GM12801 (cell line): ENCODE measurements around the gene ANKFN1.

Experiments used
- TF ChIP-seq, protein P1 (sequence below): IDR thresholded peaks from one replicate; pipeline ENCODE4 v1.5.1; 2011; ENCODE audit warnings: control low read depth; ENCODE audit not compliant: insufficient read length; ENCODE audit errors: extremely low read depth

Gene ANKFN1

DNA sequence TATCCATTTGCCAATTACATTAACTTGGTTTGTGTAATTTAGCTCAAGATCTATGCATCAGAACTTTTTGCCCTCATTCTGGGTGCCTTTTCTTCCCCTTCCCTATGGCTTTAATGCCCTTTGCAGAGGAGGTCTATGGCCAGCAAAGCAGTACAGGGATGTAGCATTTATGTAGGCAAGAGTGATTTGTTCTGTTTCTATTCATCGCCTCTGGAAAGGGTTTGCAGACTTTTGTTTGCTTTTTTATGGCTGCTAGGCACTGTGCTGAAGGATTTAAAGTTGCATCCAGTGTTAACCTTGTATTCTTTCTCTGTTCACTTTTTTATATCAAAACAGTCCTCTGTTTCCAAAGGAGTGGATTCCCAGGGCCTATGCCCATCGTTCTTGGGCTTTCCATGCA is 78.0 kb downstream of the ANKFN1 start:
- TF ChIP-seq, protein P1, sequence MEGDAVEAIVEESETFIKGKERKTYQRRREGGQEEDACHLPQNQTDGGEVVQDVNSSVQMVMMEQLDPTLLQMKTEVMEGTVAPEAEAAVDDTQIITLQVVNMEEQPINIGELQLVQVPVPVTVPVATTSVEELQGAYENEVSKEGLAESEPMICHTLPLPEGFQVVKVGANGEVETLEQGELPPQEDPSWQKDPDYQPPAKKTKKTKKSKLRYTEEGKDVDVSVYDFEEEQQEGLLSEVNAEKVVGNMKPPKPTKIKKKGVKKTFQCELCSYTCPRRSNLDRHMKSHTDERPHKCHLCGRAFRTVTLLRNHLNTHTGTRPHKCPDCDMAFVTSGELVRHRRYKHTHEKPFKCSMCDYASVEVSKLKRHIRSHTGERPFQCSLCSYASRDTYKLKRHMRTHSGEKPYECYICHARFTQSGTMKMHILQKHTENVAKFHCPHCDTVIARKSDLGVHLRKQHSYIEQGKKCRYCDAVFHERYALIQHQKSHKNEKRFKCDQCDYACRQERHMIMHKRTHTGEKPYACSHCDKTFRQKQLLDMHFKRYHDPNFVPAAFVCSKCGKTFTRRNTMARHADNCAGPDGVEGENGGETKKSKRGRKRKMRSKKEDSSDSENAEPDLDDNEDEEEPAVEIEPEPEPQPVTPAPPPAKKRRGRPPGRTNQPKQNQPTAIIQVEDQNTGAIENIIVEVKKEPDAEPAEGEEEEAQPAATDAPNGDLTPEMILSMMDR, result no peak

DNA sequence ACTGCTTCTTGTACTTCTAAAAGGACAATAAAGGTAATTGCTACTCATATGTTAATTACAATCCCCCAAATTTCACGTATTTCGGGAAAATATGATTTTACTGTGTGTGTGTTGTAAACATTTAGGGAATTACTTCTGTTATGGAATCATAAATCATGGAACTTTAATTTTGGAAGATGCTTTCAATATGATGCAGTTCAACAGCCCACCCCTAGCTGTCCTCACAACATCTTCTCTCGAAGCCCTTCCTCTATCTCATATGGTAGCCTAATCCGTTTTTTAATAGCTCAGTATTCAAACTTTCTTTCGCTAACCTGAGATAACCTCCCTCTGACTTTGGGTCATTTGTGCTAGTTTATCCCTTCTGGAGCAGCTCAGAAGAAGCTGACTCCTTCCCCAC is 78.4 kb downstream of the ANKFN1 start:
- TF ChIP-seq, protein P1, result no peak

- TF ChIP-seq, protein P1, result no peak
Observed at GRCh38 chr17:56244268-56244890, 91.1 kb downstream of the ANKFN1 start.

DNA sequence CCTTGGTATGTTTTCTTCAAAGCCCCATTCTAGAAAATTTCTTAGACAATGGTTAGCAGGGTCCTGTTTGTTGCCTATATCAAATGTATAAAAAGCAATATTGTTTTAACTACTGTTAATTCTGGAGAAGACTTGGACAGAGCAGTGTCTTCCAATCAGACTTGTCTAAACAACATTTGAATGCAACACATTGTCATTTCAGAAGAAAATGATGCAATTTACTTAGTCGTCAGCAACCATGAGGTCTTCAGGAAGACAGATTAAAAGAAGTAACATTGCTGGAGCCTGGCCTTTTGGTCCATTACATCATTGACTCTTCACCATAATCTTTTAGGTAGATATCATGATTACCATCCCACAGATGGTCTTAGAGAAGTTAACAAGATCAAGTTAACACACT is 94.5 kb downstream of the ANKFN1 start:
- TF ChIP-seq, protein P1, result no peak

DNA sequence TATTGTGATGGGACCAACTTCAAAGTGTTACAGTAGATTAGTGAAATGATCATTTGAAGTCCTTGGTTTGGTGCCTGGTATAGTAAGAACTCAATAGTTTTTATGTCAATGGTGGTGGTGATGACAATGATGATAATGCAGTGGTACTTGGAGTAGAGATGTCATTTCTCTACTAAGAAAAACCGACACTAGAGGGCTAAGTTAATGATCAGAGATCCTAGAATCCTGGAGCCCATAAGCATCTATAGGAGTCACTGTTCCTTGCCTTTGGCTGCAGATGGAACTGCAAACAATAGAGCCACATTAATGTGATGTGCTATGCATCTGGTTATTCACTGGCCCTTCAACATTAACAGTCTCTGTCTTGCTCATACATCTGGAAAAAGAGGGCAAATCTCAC is 103.8 kb downstream of the ANKFN1 start:
- TF ChIP-seq, protein P1, result no peak

DNA sequence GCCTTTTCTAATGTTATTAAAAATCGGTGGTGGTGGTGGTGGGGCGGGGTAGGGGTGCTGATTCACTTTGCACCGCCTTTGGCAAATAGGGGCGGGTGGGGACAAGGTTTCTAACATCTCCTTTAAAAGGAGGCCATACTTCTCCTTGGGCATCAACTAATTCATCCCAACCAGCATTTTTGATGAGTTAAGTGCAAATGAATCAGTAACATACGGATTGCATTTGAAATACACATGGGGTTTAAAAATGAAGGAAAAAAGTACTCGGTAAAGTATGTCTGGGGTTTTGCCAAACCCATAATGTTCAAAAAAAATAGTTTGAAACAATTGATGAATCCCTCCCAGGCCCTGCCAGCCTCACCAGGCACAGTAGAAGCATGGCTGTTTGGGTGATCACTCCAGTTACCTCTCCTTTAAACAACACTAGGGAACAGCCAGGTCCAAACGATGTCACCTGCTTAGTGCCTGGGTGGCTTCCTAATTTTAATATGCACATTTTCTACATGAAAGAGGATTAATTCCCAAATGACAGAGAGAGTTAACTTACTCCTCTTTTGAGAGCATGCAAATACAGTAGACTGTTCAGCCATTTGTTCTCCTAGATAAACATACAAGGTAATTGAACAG is 107.2 kb downstream of the ANKFN1 start:
- TF ChIP-seq, protein P1, result no peak

GRCh38 chr17:56262803-56263202 is 109.5 kb downstream of the ANKFN1 start:
- TF ChIP-seq, protein P1, result no peak
